Measurements from ENCODE around the gene MCC.
A peak's percentile ranks its signal among the peaks of the same experiment; 100 is the strongest.

The MCC gene

DNA sequence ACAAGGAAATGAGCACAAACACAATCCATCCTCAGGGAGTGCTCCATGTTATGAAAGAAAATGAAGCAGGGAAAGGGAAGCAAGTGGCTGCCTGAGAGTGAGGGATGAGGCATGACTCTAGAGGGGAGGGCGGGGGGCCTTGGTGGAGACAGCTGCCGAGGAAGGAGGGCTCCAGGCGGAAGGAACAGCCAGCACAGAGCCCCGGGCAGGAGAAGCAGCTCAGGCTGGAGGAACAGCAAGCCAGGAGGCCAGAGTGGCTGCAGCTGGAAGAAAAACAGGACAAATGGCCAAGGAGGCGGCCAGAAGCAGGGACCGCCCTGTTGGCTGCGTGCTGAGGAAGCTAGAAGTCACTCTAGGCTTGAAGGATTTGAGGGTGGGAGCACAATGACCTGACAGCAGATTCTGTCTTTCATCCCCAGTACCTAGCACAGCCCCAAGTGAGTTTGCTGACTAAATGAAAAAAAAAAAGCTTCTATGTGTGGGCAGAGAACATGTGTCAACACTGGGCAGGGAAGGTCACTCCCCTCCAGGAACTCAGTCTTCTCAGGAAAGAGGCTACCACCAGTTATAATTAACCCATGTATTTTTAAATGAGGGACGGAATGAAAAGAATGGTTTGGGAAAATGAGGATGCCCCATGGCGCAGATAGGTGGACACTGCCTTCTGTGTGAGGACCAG is 368.9 kb downstream of the MCC start:
- Histone ChIP-seq H2BK5ac (ENCODE audit: low read length) (no peak overlapping the region), H3K4me2 (ENCODE audit: low read length) (no peak overlapping the region), H3K27me3 (ENCODE audit: insufficient read depth, low read length, poor library complexity) (no peaks in the 10 kb centered on the region), H3K36me3 (ENCODE audit: control insufficient read depth, insufficient read depth, low read length) (peaks cover 3% of the 10 kb centered on the region), H3K18ac (ENCODE audit: low read length) (no peak overlapping the region), H3K79me1 (ENCODE audit: low read length) (peaks cover 20% of the 10 kb centered on the region), H2BK15ac (replicated peaks; ENCODE audit: low read depth) (no peak overlapping the region), H3K56ac (ENCODE audit: low read length) (no peak overlapping the region), H3K79me2 (ENCODE audit: control insufficient read depth, insufficient read depth, low read length) (peaks cover 2% of the 10 kb centered on the region), H3K4ac (ENCODE audit: low read depth, low read length) (no peak overlapping the region), H3K27ac (ENCODE audit: low read depth, low read length) (no peak overlapping the region), H3K23ac (ENCODE audit: low read length) (no peak overlapping the region), H4K8ac (ENCODE audit: low read depth, low read length) (no peak overlapping the region), H3K4me3 (ENCODE audit: low read length) (no peak overlapping the region), H3K4me1 (ENCODE audit: control insufficient read depth, low read depth, low read length) (peaks cover 2% of the 10 kb centered on the region), H4K5ac (ENCODE audit: low read length) (no peak overlapping the region), H2AK5ac (ENCODE audit: low read length) (no peak overlapping the region), H2BK120ac (ENCODE audit: low read depth, low read length) (no peak overlapping the region), H3K9ac (ENCODE audit: low read length) (no peak overlapping the region)
- DNase-seq, result peak; percentile 13
- WGBS (ENCODE audit: extremely low coverage, insufficient coverage, low lambda C conversion rate), result no CpG with 5 or more reads among the region's 9 CpGs

DNA sequence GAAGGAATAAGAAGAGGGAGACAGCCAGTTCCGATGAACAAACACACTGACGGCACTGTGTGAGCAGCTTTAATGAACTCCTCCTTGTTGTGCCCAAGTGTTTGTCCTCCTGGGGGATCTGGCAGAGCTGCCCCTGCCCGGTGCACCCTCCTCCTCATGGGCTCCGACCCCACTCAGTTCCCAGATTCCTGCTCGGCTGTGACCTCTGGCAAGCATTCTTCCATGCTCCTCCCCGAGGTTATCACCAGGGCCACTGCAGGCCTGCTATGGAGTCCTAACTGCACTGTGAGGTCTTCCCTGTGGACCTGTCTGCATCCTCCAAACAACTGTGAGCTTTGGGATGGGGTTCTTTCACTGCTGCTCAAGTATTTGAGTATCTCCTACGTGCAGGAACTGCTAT is 369.5 kb downstream of the MCC start:
- no peaks in the 10 kb centered on the region for H3K27me3 ChIP-seq (ENCODE audit: insufficient read depth, low read length, poor library complexity)
- no peak overlapping the region for H3K4me3 ChIP-seq (ENCODE audit: low read length)
- no peak overlapping the region for H4K5ac ChIP-seq (ENCODE audit: low read length)
- no peak overlapping the region for H3K18ac ChIP-seq (ENCODE audit: low read length)
- WGBS (ENCODE audit: extremely low coverage, insufficient coverage, low lambda C conversion rate), result no CpG with 5 or more reads among the region's 7 CpGs
- H3K9ac ChIP-seq (ENCODE audit: low read length), result no peak overlapping the region
- no peak overlapping the region for H3K56ac ChIP-seq (ENCODE audit: low read length)
- H2BK5ac ChIP-seq (ENCODE audit: low read length), result no peak overlapping the region
- H3K79me1 ChIP-seq (ENCODE audit: low read length), result peaks cover 22% of the 10 kb centered on the region
- H3K27ac ChIP-seq (ENCODE audit: low read depth, low read length), result no peak overlapping the region
- no peak for DNase-seq
- H2BK120ac ChIP-seq (ENCODE audit: low read depth, low read length), result no peak overlapping the region
- H2AK5ac ChIP-seq (ENCODE audit: low read length), result no peak overlapping the region
- no peak overlapping the region for H2BK15ac ChIP-seq (replicated peaks; ENCODE audit: low read depth)
- no peak overlapping the region for H3K23ac ChIP-seq (ENCODE audit: low read length)
- peaks cover 3% of the 10 kb centered on the region for H3K36me3 ChIP-seq (ENCODE audit: control insufficient read depth, insufficient read depth, low read length)
- peaks cover 1% of the 10 kb centered on the region for H3K4me1 ChIP-seq (ENCODE audit: control insufficient read depth, low read depth, low read length)
- peaks cover 4% of the 10 kb centered on the region for H3K79me2 ChIP-seq (ENCODE audit: control insufficient read depth, insufficient read depth, low read length)
- no peak overlapping the region for H3K4ac ChIP-seq (ENCODE audit: low read depth, low read length)
- H3K4me2 ChIP-seq (ENCODE audit: low read length), result no peak overlapping the region
- no peak overlapping the region for H4K8ac ChIP-seq (ENCODE audit: low read depth, low read length)

DNA sequence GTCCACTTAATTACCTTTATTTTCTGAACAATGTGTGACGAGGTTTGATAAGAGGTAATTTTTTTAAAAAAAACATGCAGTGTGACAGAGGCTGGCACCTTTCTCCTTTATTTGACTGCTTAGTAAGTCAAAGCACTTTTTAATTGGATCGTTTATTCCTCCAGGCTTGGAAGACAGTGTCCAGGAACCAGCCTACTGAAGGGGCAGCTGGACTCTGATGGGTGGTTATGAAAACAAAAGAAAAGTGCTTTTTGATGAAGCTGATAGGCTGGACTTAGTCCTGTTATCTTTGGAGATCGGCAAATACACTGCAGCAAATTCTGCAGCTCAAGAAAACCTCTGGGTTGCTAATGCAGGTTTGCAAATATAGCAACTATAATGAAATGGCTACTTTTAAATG is 370.0 kb downstream of the MCC start:
- H3K18ac ChIP-seq (ENCODE audit: low read length), result no peak overlapping the region
- no peak overlapping the region for H2BK15ac ChIP-seq (replicated peaks; ENCODE audit: low read depth)
- no peak overlapping the region for H3K4me2 ChIP-seq (ENCODE audit: low read length)
- no peak overlapping the region for H2BK5ac ChIP-seq (ENCODE audit: low read length)
- H3K4ac ChIP-seq (ENCODE audit: low read depth, low read length), result no peak overlapping the region
- H2AK5ac ChIP-seq (ENCODE audit: low read length), result no peak overlapping the region
- no peak overlapping the region for H4K5ac ChIP-seq (ENCODE audit: low read length)
- H3K27ac ChIP-seq (ENCODE audit: low read depth, low read length), result no peak overlapping the region
- no peak for DNase-seq
- H2BK120ac ChIP-seq (ENCODE audit: low read depth, low read length), result no peak overlapping the region
- peaks cover 20% of the 10 kb centered on the region for H3K79me1 ChIP-seq (ENCODE audit: low read length)
- no peak overlapping the region for H3K4me3 ChIP-seq (ENCODE audit: low read length)
- H3K56ac ChIP-seq (ENCODE audit: low read length), result no peak overlapping the region
- H3K4me1 ChIP-seq (ENCODE audit: control insufficient read depth, low read depth, low read length), result no peaks in the 10 kb centered on the region
- no CpG with 5 or more reads among the region's 3 CpGs for WGBS (ENCODE audit: extremely low coverage, insufficient coverage, low lambda C conversion rate)
- no peak overlapping the region for H3K23ac ChIP-seq (ENCODE audit: low read length)
- H3K36me3 ChIP-seq (ENCODE audit: control insufficient read depth, insufficient read depth, low read length), result peaks cover 3% of the 10 kb centered on the region
- no peak overlapping the region for H3K9ac ChIP-seq (ENCODE audit: low read length)
- H3K79me2 ChIP-seq (ENCODE audit: control insufficient read depth, insufficient read depth, low read length), result peaks cover 4% of the 10 kb centered on the region
- H4K8ac ChIP-seq (ENCODE audit: low read depth, low read length), result no peak overlapping the region
- H3K27me3 ChIP-seq (ENCODE audit: insufficient read depth, low read length, poor library complexity), result no peaks in the 10 kb centered on the region

DNA sequence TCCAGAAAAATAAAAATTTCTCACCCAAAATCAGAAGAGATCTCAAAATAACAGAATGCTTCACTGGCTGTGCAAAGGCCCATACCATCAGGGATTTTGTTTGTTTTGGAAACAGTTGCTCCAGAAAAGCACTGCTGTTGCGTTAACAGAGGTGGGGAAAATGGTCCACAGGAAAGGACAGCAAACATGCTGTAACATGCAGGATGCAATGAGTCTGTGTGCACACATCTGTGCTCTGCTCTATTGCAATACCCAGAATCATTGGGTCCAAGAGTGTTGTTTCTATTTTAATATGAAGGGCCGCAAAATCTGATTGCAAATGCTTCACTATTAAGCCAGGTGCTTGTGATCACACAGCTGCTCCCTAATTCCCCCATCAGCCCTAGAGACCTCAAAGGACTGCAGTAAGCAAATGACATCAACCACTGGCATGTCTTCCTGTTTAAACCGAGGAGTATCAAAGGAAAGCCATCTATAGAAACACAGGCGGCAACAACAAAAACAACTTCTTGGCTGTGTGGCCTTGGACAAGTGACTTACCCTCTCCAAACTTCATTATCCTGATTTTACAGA is 370.6 kb downstream of the MCC start:
- H3K27me3 ChIP-seq (ENCODE audit: insufficient read depth, low read length, poor library complexity), result no peaks in the 10 kb centered on the region
- no peak overlapping the region for H3K9ac ChIP-seq (ENCODE audit: low read length)
- H3K36me3 ChIP-seq (ENCODE audit: control insufficient read depth, insufficient read depth, low read length), result peaks cover 3% of the 10 kb centered on the region
- WGBS (ENCODE audit: extremely low coverage, insufficient coverage, low lambda C conversion rate), result no CpG with 5 or more reads among the region's 4 CpGs
- H3K4me1 ChIP-seq (ENCODE audit: control insufficient read depth, low read depth, low read length), result no peaks in the 10 kb centered on the region
- H3K4ac ChIP-seq (ENCODE audit: low read depth, low read length), result no peak overlapping the region
- no peak for DNase-seq
- no peak overlapping the region for H3K4me2 ChIP-seq (ENCODE audit: low read length)
- no peak overlapping the region for H2BK5ac ChIP-seq (ENCODE audit: low read length)
- H3K27ac ChIP-seq (ENCODE audit: low read depth, low read length), result no peak overlapping the region
- no peak overlapping the region for H3K18ac ChIP-seq (ENCODE audit: low read length)
- no peak overlapping the region for H3K23ac ChIP-seq (ENCODE audit: low read length)
- H2AK5ac ChIP-seq (ENCODE audit: low read length), result no peak overlapping the region
- H3K4me3 ChIP-seq (ENCODE audit: low read length), result no peak overlapping the region
- no peak overlapping the region for H2BK15ac ChIP-seq (replicated peaks; ENCODE audit: low read depth)
- no peak overlapping the region for H3K56ac ChIP-seq (ENCODE audit: low read length)
- H3K79me1 ChIP-seq (ENCODE audit: low read length), result peaks cover 24% of the 10 kb centered on the region
- no peak overlapping the region for H2BK120ac ChIP-seq (ENCODE audit: low read depth, low read length)
- H4K5ac ChIP-seq (ENCODE audit: low read length), result no peak overlapping the region
- no peak overlapping the region for H4K8ac ChIP-seq (ENCODE audit: low read depth, low read length)
- H3K79me2 ChIP-seq (ENCODE audit: control insufficient read depth, insufficient read depth, low read length), result peaks cover 4% of the 10 kb centered on the region

DNA sequence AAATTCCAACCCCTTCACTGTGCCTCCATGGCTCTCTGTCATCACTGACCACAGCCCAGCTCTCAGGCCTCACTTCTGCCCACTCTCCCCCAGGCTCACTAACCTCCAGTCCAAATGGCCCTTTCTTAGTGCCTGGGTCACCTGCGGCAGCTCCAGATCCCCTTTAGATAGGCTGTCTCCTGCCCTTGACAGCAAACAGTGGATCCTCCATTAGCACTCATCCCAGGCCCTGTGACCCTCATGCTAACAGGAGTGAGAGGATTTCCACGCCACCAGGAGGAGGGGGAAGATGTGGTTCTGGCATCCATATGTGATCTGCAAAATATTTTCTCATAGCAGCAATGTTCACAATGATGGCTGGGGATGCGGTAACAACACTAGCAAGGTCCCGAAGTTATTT is 372.3 kb downstream of the MCC start:
- H3K4me2 ChIP-seq (ENCODE audit: low read length), result no peak overlapping the region
- H3K4me1 ChIP-seq (ENCODE audit: control insufficient read depth, low read depth, low read length), result no peaks in the 10 kb centered on the region
- H2AK5ac ChIP-seq (ENCODE audit: low read length), result no peak overlapping the region
- no peak overlapping the region for H3K4ac ChIP-seq (ENCODE audit: low read depth, low read length)
- peaks cover 3% of the 10 kb centered on the region for H3K36me3 ChIP-seq (ENCODE audit: control insufficient read depth, insufficient read depth, low read length)
- WGBS (ENCODE audit: extremely low coverage, insufficient coverage, low lambda C conversion rate), result no CpG with 5 or more reads among the region's 4 CpGs
- no peak overlapping the region for H3K27ac ChIP-seq (ENCODE audit: low read depth, low read length)
- no peak overlapping the region for H2BK15ac ChIP-seq (replicated peaks; ENCODE audit: low read depth)
- no peak overlapping the region for H4K5ac ChIP-seq (ENCODE audit: low read length)
- no peak for DNase-seq
- no peaks in the 10 kb centered on the region for H3K27me3 ChIP-seq (ENCODE audit: insufficient read depth, low read length, poor library complexity)
- no peak overlapping the region for H3K23ac ChIP-seq (ENCODE audit: low read length)
- no peak overlapping the region for H3K4me3 ChIP-seq (ENCODE audit: low read length)
- peaks cover 8% of the 10 kb centered on the region for H3K79me2 ChIP-seq (ENCODE audit: control insufficient read depth, insufficient read depth, low read length)
- H3K18ac ChIP-seq (ENCODE audit: low read length), result no peak overlapping the region
- no peak overlapping the region for H3K9ac ChIP-seq (ENCODE audit: low read length)
- H2BK5ac ChIP-seq (ENCODE audit: low read length), result no peak overlapping the region
- H2BK120ac ChIP-seq (ENCODE audit: low read depth, low read length), result no peak overlapping the region
- H3K79me1 ChIP-seq (ENCODE audit: low read length), result peaks cover 25% of the 10 kb centered on the region
- no peak overlapping the region for H4K8ac ChIP-seq (ENCODE audit: low read depth, low read length)
- H3K56ac ChIP-seq (ENCODE audit: low read length), result no peak overlapping the region

DNA sequence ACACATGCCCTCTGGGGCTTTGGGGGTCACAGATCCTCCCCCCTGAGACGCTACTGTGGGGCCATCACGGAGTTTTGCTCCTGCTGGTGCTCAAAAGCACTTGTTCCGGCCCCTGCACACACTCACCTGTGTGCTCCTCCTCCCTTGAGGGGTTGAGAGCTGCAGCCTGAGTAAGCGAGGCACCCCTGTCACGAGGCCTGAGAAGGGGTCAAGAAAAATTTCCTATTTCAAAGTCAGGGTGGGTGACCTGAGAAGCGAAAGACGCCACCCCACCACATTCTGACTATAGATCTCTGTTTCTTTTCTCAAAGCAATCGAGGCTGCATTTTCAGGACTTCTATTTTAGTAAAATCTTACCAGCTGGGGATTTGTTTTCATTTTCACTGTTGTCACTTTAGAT is 373.2 kb downstream of the MCC start:
- Histone ChIP-seq H3K27ac (ENCODE audit: low read depth, low read length) (no peak overlapping the region), H4K8ac (ENCODE audit: low read depth, low read length) (no peak overlapping the region), H3K36me3 (ENCODE audit: control insufficient read depth, insufficient read depth, low read length) (peaks cover 3% of the 10 kb centered on the region), H3K4me1 (ENCODE audit: control insufficient read depth, low read depth, low read length) (no peaks in the 10 kb centered on the region), H3K23ac (ENCODE audit: low read length) (no peak overlapping the region), H3K4me3 (ENCODE audit: low read length) (no peak overlapping the region), H2BK15ac (replicated peaks; ENCODE audit: low read depth) (no peak overlapping the region), H3K56ac (ENCODE audit: low read length) (no peak overlapping the region), H3K27me3 (ENCODE audit: insufficient read depth, low read length, poor library complexity) (no peaks in the 10 kb centered on the region), H2AK5ac (ENCODE audit: low read length) (no peak overlapping the region), H3K18ac (ENCODE audit: low read length) (no peak overlapping the region), H3K79me2 (ENCODE audit: control insufficient read depth, insufficient read depth, low read length) (peaks cover 9% of the 10 kb centered on the region), H3K4me2 (ENCODE audit: low read length) (no peak overlapping the region), H4K5ac (ENCODE audit: low read length) (no peak overlapping the region), H3K79me1 (ENCODE audit: low read length) (peaks cover 29% of the 10 kb centered on the region), H2BK5ac (ENCODE audit: low read length) (no peak overlapping the region), H3K9ac (ENCODE audit: low read length) (no peak overlapping the region), H2BK120ac (ENCODE audit: low read depth, low read length) (no peak overlapping the region), H3K4ac (ENCODE audit: low read depth, low read length) (no peak overlapping the region)
- no peak for DNase-seq
- WGBS (ENCODE audit: extremely low coverage, insufficient coverage, low lambda C conversion rate), result no CpG with 5 or more reads among the region's 8 CpGs

Data from mesendoderm (in vitro differentiated cells).